22Rv1 (cell line): ENCODE measurements around the gene DYRK2.

Experiments
- H3K27ac ChIP-seq: fragments of 450-650 bp; 2 replicates; pipeline ENCODE4 v1.5.1; 2017
- ZFX ChIP-seq: fragments of 450-650 bp; IDR thresholded peaks from 2 replicates; pipeline ENCODE4 v1.6.1; 2017; ENCODE audit warnings: antibody characterized with exemption, borderline replicate concordance
- TF ChIP-seq, protein P1 (sequence below): fragments of 450-650 bp; IDR thresholded peaks from 2 replicates; pipeline ENCODE4 v1.5.1; 2017; ENCODE audit warnings: mild to moderate bottlenecking

DYRK2 gene

DNA sequence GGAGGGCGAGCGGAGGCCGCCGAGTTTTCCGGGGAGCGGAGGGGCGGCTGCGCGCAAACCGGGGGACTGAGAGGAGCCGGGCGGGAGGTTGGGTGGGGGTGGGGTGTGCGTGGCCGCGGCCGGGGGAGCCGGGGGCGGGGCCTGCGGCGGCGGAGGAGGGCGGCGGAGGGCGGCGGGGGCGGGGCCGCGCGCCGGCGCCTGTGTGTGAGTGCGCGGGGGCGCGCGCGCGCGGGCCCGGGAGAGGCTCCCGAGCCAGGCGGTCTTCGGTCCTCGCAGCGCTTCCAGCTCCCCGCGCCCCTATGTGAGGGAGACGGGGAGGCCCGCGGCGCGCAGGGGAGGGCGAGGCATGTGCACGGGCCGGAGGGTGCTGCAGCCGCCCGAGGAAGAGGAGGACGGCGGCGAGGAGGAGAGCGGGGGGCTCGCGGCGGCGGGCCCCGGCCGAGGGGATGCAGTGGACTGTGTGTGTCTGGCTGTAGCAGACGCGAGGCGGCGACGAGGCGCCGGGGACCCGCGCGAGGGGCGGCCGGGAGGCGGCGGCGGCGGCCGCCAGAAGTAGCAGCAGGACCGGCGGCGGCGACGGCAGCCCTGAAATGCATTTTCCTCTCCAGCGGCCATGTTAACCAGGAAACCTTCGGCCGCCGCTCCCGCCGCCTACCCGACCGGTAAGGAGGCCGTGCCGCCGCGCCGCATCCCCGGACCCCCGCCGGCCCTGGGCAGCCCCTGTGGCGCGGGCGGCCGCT is at the start of gene DYRK2:
TSS of gene DYRK2 (plus strand) at position 225 of the 740 bp plus-strand sequence. CDS start at position 614, 389 bp downstream.
- no peak for TF ChIP-seq ZFX
- TF ChIP-seq, protein P1, sequence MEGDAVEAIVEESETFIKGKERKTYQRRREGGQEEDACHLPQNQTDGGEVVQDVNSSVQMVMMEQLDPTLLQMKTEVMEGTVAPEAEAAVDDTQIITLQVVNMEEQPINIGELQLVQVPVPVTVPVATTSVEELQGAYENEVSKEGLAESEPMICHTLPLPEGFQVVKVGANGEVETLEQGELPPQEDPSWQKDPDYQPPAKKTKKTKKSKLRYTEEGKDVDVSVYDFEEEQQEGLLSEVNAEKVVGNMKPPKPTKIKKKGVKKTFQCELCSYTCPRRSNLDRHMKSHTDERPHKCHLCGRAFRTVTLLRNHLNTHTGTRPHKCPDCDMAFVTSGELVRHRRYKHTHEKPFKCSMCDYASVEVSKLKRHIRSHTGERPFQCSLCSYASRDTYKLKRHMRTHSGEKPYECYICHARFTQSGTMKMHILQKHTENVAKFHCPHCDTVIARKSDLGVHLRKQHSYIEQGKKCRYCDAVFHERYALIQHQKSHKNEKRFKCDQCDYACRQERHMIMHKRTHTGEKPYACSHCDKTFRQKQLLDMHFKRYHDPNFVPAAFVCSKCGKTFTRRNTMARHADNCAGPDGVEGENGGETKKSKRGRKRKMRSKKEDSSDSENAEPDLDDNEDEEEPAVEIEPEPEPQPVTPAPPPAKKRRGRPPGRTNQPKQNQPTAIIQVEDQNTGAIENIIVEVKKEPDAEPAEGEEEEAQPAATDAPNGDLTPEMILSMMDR = no peak; the same call in 1 of the 2 replicates
- H3K27ac ChIP-seq = peak within 1 kb of the TSS; percentile 64

DNA sequence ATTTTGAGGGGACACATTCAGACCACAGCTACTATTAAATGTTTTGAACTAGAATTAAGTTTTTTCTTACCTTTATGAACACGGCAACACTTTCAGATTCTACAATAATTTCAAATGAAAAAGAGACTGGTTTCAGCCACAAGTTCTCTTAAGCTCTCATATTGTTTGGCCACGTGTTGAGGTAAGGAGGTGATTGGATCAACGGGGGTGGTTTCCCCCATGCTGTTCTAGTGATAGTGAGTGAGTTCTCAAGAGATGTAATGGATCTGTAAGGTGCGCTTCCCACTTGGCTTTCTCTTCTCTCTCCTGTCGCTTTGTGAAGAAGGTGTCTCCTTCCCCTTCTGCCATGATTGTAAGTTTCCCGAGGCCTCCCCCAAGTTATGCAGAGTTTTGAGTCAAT is 48.9 kb upstream of the DYRK2 start:
- no peak overlapping the region for H3K27ac ChIP-seq
- TF ChIP-seq ZFX = no peak
- TF ChIP-seq, protein P1 = no peak

DNA sequence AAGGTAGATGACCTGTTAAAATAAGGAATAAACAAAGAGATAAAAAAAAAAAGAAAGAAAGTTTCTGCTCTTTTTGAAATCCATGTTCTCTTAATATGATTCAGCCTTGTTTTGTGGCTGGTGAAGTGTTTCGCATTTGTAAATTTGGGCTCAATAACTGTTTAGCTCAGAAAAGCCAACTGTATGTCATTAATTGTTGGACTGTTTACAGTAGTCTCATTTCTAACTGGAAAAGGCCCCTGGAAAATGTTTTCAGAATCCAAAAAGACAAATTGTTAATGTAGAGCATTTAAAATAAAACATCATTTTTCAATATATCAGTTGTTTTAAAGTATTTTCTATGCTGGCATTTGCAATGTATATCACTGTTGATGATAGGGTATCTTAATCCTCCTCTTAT is 47.4 kb upstream of the DYRK2 start:
- H3K27ac ChIP-seq = no peak overlapping the region
- TF ChIP-seq ZFX = no peak
- TF ChIP-seq, protein P1 = no peak

DNA sequence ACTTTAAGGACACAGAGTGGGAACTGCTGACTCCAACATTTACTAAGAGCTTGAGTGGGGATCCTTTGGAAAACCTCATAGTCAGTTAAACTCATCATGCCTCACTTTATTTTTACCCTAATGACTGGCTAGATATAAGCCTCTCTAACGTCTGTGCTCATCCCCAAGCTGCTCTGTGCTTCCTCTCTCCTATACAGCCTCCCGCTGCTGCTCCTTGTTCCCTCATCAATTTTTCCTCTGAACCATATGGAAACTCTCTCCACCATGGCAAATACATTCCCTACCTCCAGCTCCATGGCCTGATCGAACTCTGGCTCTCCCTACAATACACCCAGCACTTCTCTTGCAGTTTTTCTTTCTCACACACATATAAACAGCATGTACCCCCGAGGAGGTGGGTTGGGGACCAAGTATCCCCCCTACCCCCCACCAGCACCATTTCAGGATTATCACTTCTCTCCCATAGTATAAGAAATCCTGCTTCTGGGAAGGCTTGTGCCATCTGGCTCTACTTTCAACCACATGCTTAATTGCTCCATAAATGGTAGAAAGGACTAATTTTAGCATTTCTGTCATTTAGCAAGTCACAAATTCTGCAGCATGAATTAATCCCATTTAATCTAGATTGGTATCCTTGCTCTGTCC is 39.2 kb upstream of the DYRK2 start:
- no peak overlapping the region for H3K27ac ChIP-seq
- TF ChIP-seq, protein P1 = no peak
- TF ChIP-seq ZFX = no peak

DNA sequence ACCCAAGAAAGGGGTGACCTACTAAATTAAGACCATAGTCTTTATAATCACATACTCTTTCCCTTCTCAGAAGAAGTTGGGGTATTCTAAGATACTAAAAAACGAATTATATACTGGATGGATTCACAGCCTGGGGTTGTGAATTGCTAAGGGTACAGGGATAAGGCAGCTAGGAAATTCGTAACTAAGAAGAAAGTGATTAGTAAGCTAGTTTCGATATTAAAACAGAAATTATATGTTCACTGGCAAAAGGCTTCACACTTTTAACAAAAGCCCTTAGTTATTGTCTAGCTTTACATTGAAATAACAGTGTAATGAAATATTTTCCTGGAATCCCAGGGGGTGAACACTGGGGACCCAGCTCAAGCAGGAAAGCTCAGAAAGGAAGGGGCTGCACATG is 35.5 kb upstream of the DYRK2 start:
- TF ChIP-seq, protein P1 = no peak
- no peak for TF ChIP-seq ZFX
- H3K27ac ChIP-seq = no peak overlapping the region

DNA sequence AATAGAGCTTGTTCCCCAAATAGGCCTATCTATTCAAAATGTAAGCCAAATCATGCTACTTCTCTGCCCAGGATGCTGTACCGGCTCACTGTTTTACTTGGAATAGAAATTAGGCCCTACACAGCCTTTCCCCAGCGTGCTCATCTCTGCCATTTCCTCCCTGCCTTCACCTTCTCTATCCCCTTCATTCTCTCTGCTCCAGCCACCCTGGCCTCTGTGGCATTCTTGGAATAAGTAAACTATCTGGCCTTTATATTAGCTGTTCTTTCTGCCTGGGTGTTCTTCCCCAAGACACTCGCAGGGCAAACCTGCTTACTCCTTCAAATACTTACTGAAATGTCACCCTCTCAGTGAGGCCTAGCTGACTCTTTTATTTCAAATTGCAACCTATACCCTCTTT is 30.9 kb upstream of the DYRK2 start:
- no peak for TF ChIP-seq ZFX
- TF ChIP-seq, protein P1 = no peak
- H3K27ac ChIP-seq = no peak overlapping the region

DNA sequence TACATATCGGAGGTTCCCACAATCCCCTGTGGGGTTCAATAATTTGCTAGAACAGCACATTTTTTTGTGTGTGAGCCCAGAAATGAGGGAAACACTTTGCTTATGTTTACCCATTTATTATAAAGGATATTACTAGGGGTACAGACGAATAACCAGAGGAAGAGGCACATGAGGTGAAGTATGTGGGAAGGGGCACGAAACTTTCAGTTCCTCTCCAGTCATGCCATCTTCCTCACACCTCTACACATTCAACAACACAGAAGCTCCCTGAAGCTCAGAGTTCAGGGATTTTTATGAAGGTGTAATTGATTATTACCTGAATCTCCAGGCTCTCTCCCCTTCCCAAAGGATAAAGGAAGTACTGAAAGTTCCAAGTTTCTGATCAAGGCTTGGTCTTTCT is 30.2 kb upstream of the DYRK2 start:
- H3K27ac ChIP-seq = no peak overlapping the region
- TF ChIP-seq ZFX = no peak
- TF ChIP-seq, protein P1 = no peak
